Hepatocyte (in vitro differentiated cells): ENCODE measurements around the gene KRTAP10-8.
"Not testable (repeated sequence)": the region's sequence is repeated elsewhere in the genome, so short reads cannot be mapped to it uniquely, and the experiment has no call there.

ENCODE experiments used
- CTCF ChIP-seq: fragments of 200-600 bp; sonication (generic); IDR thresholded peaks from 2 replicates; pipeline ENCODE4 v1.5.1; 2016; ENCODE audit warnings: antibody characterized with exemption, mild to moderate bottlenecking; ENCODE audit not compliant: poor library complexity
- EZH2 ChIP-seq: fragments of 200-600 bp; sonication (generic); IDR thresholded peaks from 2 replicates; pipeline ENCODE4 v1.6.1; 2016; ENCODE audit warnings: antibody characterized with exemption, mild to moderate bottlenecking, borderline replicate concordance
- EZH2phosphoT487 ChIP-seq: fragments of 200-600 bp; sonication (generic); IDR thresholded peaks from one replicate; pipeline ENCODE4 v1.6.1; 2018; ENCODE audit warnings: antibody characterized with exemption, mild to moderate bottlenecking, low read depth, moderate library complexity; ENCODE audit not compliant: unreplicated experiment, severe bottlenecking

GRCh38 chr21:44610157-44610843, 1.6 kb upstream of the KRTAP10-8 start:
- not testable (repeated sequence) for TF ChIP-seq CTCF, EZH2phosphoT487, EZH2
